Subcutaneous adipose tissue (tissue), 4 donors: Measurements from ENCODE around the gene EIPR1. TPM values are rescaled to one million over a fixed set of nuclear protein-coding genes. Genes with fewer than 3 reads are reported as not detected.

ENCODE experiments used
- CTCF ChIP-seq: fragments of 450-650 bp; IDR thresholded peaks from one replicate; pipeline ENCODE4 v1.5.1; 2016; ENCODE audit warnings: low read depth, mild to moderate bottlenecking, control low read depth, antibody characterized with exemption, moderate library complexity
- total RNA-seq, 4 donors: library from RNA; depleted of rRNA; stranded (reverse); fragments of >200 nt; gene quantifications; one replicate each; pipeline ENCODE4 v1.1.0, GENCODE V29; 2016

Gene EIPR1
- total RNA-seq, 4 donors from 2014 or later, result 13.9 to 27.6 (median 16.1) TPM

- TF ChIP-seq CTCF, result no peak
Observed at GRCh38 chr2:3409627-3410170, 32.1 kb upstream of the EIPR1 start.

DNA sequence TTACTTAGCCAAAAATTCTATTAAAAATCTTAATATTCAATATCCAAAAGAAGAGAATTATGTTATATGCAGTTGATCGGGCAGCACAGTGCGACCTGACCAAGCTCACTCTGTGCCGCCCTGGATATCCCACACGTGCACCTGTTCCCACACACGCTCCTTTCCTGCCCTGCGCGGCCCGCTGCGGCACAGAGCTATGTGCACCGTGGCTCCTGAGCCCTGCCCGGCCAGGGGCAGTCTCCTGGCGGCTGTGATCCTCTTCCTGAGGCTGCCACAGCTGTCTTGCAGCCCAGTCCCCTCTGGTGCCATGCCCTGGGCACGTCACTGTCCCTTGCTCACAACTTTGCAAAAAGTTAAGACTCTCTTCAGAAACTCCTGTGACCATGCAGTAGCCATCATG, 31.2 kb upstream of the EIPR1 start:
- TF ChIP-seq CTCF, result no peak

- TF ChIP-seq CTCF, result no peak
Observed at GRCh38 chr2:3406501-3406900, 28.9 kb upstream of the EIPR1 start.

- no peak for TF ChIP-seq CTCF
Observed at GRCh38 chr2:3405876-3406275, 28.3 kb upstream of the EIPR1 start.

GRCh38 chr2:3405307-3405706, 27.7 kb upstream of the EIPR1 start:
- TF ChIP-seq CTCF, result no peak

DNA sequence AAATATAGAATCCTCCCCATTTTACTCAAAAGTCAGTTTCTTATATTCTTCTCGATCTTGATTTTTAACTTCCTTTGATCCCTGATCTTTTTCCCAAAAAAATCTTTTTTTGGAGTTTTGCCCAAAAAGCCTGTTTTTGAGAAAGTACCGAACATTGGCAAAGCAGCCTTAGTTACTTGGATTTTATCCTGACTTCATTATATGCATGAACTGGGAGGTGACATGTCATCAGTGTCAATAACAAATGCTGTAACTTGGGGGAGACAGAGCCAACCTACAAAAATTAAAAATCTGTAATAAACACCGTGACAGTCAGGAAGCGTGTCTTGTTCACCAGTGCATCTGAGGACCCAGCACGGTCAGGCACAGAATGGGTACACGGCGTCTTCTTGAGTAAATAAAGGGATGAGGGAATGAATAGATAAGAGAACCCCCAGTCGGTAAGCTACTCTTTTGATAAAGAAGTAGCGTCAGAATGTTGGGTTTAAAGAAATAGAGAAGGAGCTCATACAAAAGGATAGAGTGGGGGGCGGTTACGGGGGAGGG, 26.8 kb upstream of the EIPR1 start:
- no peak for TF ChIP-seq CTCF

GRCh38 chr2:3403587-3404334, 26.1 kb upstream of the EIPR1 start:
- no peak for TF ChIP-seq CTCF
